GF-D8 (cell line): ENCODE results near the gene ID1.
"Not testable (repeated sequence)": the region's sequence is repeated elsewhere in the genome, so short reads cannot be mapped to it uniquely, and the experiment has no call there.

Experiments used
- DNase-seq: peaks from one replicate; lab custom pipeline; 2025; lab: John Stamatoyannopoulos, UW

Gene ID1

DNA sequence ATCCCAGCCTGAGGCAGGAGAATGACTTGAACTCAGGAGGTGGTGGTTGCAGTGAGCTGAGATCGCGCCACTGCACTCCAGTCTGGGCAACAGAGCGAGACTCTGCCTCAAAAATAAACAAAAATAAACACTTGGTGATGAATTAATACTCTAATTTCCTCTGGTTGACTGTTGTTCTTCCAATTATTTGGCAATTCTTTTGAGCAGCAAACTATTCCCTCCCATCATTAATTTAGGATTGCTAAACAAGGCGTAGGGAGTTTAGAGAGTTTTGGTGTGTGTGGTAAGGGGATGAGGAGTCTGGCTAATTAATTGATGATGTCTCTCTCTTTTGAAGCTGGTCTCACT lies 2.7 kb upstream of the ID1 start:
- DNase-seq = no peak

DNA sequence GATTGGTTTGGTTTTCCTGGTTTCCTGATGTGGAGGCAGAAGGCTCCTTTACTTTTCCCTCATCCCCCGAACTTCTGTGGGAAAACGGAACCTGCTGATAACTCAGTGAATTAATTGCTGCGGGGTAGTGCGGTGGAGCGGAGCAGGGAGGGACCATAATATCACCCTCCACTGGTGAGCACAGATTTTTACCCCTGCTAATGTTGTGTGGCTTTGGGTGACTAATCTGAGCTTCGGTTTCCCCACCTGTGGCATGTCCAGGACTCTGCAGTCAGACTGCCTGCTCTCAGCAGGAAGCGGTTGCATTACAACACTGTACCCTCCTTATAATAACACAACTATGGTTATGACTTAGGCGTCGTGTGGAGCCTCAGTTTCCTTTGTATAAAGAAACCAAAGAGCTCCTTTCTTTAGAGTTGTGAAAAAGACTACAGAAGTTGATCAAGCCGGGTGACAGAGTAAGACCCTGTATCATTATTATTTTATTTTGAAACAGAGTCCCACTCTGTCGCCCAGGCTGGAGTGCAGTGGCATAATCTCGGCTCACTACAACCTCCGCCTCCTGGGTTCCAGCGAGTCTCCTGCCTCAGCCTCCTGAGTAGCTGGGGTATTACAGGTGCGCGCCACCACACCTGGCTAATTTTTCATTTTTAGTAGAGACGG lies 2.2 kb upstream of the ID1 start:
- peak; percentile 76 for DNase-seq

- DNase-seq = peak; percentile 63
These were observed 1.1 kb upstream of the ID1 start for GRCh38 chr20:31603822-31604566.

GRCh38 chr20:31604567-31605030 lies 490 bp upstream of the ID1 start:
- no peak for DNase-seq

GRCh38 chr20:31605902-31606803 lies 1.1 kb downstream of the ID1 start:
- no peak for DNase-seq

DNA sequence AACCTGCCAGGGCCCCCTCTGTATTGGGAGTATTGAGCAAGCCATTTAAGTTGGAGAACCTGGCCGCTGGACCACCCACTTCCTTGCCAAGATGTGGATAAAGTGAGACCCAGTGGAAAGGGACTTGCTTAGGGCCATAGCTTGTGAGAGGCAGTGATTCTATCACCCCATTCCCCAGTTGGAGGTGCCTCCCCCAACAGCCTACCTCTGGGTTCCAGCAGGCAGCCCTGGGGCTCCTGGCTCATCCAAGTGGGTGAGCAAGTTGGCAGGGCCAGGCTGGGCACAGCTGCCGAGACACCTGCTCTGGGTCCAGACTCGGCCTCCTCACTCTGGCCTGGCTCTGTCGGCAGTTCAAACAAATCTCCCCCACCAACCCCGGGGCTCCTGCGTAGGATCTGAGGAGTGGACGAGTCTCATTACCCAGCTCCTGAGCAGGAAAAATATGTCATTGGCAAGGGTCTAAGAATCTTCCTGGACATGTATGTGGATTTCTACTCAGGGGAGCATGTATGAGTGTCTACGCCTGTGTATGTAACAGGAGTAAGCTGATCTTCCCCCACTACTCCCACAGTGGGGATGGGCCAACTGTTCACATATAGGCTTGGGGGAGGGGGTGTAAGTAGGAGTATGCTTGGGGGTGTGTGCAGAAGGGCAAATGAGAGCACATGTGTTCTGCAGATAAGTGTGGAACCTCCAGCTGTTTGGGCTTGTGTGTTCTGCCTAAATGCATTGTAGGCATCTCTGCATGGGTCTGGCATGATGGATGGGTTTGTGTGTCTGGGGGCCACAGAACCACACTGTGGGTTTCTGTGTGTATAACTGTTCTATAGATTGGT lies 1.9 kb downstream of the ID1 start:
- DNase-seq = no peak

DNA sequence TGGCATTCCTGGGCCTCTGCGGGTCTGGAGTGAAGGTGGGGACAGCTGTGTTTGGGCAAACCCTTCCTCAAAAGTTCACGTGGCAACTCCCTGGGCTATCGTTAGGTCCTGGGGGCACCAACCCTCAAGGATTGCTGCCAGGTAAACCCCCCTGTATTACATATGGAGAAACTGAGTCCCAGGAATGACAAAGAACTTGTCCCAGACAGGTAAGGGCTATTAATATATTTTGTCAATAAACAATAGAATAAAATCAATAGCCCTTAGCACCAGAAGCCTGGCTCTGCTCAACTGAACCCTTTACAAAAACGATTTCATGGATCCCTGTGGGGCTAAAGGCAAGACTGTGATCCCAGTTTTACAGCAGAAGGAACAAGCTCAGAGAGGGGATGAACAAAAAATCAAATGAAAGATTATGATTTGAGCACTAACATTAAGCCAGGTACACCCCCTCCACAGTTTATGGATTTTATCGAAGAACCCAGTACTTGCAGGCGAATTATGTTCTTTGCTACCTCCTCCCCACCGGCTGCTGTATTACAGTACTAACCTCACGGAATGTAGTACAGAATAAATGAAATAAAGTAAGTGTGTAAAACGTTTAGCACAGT lies 2.7 kb downstream of the ID1 start:
- DNase-seq = no peak

DNA sequence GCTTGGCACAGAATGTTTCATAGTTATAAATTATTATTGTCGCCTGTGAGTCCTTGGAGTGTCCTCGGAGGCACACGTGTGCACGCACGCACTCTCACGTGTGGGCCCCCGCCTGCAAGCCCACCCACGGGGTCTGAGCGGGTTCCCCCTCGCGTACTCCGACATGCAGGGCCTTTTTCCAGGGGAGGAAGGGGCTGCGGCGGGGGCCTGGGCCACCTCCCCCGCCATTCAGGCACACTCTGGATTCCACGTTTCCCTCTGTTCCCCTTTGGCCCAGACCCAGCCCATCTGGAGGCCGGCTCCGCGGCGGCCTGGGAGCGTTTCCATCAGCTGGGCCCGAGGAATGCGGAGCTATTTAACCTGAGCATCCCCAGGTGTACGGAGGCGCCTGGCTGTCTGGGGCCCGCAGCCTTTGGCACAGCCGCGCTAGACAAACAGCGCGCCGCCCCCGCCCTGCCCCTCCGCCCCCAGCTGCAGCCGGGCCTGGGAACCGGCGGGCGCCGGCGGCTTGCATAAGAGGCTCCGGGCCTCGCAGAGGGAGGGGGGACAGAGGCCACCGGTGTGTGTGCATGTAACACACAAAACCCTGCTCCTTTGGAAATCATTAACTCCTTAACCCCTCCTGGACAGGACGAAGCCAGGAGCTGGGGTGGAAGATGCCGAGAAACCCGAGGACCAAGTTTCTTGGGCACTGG lies 3.3 kb downstream of the ID1 start:
- DNase-seq = no peak

DNA sequence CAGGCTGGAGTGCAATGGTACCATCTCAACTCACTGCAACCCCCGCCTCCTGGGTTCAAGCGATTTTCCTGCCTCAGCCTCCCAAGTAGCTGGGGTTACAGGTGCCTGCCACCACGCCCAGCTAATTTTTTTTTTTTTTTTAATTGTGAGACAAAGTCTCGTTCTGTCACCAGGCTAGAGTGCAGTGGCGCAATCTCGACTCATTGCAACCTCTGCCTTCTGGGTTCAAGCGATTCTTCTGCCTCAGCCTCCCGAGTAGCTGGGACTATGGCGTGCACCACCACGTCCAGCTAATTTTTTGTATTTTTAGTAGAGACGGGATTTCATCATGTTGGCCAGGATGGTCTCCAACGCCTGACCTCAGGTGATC lies 7.2 kb downstream of the ID1 start:
- not testable (repeated sequence) for DNase-seq

DNA sequence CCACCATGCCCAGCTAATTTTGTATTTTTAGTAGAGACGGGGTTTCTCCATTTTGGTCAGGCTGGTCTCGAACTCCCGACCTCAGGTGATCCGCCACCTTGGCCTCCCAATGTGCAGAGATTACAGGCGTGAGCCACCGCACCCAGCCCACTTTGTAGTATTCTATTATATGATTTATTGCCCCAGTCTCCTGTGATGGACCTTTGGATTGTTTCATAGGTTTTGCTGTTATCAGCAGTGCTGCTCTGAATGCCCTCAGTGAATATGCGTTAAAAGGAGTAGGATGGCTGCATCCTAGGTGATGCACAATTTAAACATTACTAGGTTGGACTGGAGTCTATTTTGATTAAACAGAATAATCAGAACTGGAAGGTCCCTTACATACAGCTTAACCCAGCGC lies 10.3 kb downstream of the ID1 start:
- no peak for DNase-seq

DNA sequence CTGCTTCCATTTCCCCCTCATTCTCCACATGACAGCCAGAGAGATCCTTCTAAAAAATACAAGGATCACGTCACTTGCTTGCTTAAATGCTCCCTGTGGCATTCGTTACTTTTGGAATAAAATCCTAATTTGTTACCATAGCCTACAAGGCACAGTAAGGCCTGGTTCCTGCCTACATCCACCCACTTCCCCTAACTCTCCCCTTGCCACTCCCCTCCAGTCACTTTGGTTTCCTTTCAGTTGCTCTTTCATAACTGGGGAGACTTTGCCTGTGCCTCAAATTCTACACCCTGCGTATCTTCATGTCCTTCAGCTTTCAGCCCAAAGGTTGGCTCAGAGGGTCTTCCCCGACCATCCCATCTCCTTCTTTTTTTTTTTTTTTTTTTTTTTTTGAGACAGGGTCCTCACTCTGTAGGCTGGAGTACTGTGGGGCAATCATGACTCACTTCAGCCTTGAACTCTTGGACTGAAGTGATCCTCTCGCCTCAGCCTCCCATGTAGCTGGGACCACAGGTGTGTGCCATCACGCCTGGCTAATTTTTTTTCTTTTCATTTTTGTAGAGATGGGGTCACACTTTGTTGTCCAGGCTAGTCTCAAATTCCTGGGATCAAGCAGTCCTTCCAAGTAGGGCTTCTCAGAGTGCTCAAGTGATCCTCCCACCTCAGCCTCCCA lies 12.5 kb downstream of the ID1 start:
- DNase-seq = peak; percentile 79

DNA sequence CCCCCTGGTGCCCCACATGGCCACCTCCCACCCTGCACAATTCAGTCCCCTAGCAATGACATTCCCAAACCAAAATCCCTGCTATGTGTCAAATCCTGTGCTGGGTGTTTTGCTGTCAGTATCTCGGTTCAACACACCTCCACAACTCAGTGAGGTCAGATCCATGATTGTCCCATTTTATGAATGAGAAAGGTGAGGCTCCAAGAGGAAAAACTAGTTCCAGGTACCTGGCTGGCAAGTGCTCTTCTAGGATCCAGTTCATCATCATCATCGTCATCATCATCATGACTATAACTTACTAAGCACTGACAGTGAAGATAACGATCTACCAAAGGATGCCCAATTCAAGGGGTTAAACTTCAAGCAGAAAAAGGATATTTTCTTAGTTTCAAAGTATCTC lies 15.2 kb downstream of the ID1 start:
- no peak for DNase-seq

DNA sequence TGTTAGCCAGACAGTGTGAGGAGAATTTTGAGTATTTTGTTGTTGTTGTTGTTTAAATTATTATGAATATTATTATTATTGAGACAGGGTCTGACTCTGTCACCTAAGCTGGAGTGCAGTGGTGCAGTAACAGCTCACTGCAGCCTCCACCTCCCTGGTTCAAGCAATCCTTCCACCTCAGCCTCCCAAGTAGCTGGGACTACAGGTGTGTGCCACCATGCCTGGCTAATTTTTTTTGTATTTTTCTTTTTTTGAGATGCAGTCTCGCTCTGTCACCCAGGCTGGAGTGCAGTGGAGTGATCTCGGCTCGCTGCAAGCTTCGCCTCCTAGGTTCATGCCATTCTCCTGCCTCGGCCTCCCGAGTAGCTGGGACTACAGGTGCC lies 18.0 kb downstream of the ID1 start:
- not testable (repeated sequence) for DNase-seq

DNA sequence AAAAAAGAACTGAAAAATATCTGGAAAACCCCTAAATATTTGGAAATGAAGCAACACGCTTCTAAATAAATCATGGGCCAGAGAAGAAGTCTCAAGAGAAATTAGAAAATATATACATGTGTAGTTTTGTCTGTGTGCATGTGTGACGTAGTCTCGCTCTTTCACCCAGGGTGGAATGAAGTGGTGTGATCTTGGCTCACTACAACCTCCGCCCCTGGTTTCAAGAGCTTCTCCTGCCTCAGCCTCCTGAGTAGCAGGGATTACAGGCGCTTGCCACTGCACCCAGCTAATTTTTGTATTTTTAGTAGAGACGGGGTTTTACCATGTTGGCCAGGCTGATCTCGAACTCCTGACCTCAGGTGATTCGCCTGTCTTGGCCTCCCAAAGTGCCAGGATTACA lies 21.4 kb downstream of the ID1 start:
- DNase-seq = not testable (repeated sequence)

DNA sequence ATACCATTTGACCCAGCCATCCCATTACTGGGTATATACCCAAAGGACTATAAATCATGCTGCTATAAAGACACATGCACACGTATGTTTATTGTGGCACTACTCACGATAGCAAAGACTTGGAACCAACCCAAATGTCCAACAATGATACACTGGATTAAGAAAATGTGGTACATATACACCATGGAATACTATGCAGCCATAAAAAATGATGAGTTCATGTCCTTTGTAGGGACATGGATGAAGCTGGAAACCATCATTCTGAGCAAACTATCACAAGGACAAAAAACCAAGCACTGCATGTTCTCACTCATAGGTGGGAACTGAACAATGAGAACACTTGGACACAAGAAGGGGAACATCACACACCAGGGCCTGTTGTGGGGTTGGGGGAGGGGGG lies 23.0 kb downstream of the ID1 start:
- DNase-seq = not testable (repeated sequence)

DNA sequence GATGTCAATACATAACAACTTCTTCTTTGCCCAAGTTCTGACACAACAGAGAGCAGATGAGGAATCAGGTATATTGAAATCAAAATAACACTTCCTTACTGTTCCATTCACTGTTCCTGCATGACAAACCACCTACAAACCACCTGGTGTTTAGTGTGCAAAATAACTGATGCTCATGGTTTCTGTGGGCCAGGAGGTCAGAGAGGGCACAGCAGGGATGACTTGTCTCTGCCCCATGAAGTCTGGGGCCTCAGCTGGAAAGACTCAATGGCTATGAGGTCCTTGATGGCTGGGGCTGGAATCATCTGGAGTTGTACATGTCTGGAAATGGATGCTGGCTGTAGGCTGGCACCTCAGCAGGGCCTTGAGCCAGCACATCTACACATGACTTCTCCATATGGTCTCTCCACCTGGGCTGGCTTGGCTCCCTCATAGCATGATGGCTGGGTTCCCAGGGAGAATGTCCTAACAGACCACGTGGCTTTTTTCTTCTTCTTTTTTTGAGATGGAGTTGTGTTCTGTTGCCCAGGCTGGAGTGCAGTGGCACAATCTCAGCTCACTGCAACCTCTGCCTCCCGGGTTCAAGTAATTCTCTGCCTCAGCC lies 25.2 kb downstream of the ID1 start:
- DNase-seq = no peak

DNA sequence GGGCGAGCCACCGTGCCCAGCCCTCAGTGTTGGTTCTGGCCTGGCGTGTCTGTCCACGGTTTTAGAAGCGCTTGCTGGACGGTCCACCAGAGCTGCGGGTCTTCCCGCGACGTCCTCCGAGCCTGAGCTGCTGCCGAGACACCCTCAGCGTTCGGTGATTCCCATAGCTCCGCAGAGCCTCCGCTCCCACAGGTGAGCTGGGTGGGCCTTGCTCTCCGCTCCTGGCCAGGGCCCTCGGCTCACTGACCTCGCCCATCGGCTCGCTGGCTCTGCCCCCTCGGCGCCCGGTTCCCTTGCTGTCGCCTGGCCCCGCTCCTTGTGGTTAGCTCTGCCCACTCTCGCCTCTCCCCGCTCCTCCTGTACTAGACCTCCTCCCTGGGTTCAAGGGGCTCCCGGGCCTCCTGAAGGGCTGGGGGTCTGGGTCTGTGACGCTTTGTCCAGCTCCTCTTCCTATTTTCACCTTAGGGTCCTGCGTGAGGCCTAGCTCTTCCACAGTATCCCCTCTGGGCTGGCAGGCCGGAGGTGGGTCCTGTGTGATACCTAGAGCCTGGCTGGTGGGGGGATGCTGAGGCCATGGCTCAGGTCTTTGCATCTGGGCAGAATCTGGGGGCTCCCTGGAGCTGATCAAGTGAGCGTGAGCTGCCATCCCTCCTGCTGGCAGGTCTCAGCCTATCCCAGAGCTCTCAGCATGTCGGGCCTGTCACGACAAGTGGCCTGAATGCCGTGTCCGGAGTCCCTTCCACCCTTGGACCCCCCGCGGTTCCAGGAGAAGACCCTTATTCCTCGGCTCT lies 27.7 kb downstream of the ID1 start:
- DNase-seq = no peak

DNA sequence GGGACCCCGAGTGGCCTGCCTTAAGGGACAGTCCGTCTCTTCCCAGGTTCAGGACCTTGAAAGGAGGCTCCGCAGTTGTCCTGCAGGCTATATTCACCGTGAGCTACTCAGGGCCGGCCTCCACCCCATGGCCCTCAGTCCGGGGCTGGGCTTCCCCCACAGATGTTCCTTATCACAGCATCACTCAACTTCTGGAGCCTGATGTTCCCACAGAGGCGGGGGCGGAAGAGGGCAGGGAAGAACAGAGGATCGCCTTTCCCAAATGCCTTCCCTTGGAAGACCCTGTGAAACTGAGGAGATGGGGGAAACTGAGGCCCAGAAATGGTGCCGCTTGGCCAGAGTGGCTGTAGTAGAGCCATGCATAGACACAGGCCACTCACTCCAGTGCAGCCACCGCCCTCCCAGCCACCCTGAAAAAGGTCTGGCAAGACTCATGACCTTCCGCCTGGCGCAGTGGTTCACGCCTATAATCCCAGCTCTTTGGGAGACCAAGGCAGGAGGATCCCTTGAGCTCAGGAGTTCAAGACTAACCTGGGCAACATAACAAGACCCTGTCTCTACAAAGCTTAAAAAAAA lies 28.3 kb downstream of the ID1 start:
- DNase-seq = no peak

GRCh38 chr20:31637660-31638059 lies 32.6 kb downstream of the ID1 start, which contains the start of gene COX4I2:
Gene COX4I2, plus strand, starts transcription at chr20:31637912. Its CDS starts 1,106 bp downstream, at chr20:31639018.
- no peak for DNase-seq
